IMR-90 (cell line): ENCODE measurements around the gene SCML2. TPM values are rescaled to one million over a fixed set of nuclear protein-coding genes. Genes with fewer than 3 reads are reported as not detected.

Source experiments
- ATAC-seq: fragments of 200-7000 bp; cut with Tn5 transposase; 2 replicates; pipeline ENCODE4 v1.9.1; 2020; ENCODE audit warnings: low read depth, mild to moderate bottlenecking, moderate library complexity
- BruUV-seq: library from RNA; stranded (reverse); fragments of 400-500 nt; replicated peaks from 2 replicates; lab custom pipeline; 2021; lab: Mats Ljungman, UMichigan
- CTCF ChIA-PET: fragments of 300-600 bp; formaldehyde crosslinking; extraction: SDS; loops from one replicate; lab custom pipeline; 2021; ENCODE audit warnings: antibody characterized with exemption; lab: Yijun Ruan, JAX
- POLR2A ChIA-PET: fragments of 300-600 bp; sonication (Branson Sonifier 250); formaldehyde crosslinking; loops from one replicate; lab custom pipeline; 2022; ENCODE audit warnings: antibody characterized with exemption; ENCODE audit not compliant: unreplicated experiment; lab: Charles Lee
- DNase-seq: peaks from one replicate; pipeline ENCODE4 v3.0.0; 2013
- H2AFZ ChIP-seq: replicated peaks from 2 replicates; pipeline ENCODE3; 2013; ENCODE audit warnings: low read length, mild to moderate bottlenecking; ENCODE audit not compliant: poor library complexity
- H2AK5ac ChIP-seq: 2 replicates; pipeline ENCODE4 v1.6.1; 2013; ENCODE audit warnings: low read depth, low read length, inconsistent platforms
- H2AK9ac ChIP-seq: replicated peaks from 2 replicates; pipeline ENCODE3; 2013; ENCODE audit warnings: mild to moderate bottlenecking, low read depth, low read length, moderate library complexity; ENCODE audit not compliant: poor library complexity
- H2BK120ac ChIP-seq: 2 replicates; pipeline ENCODE4 v1.6.1; 2013; ENCODE audit warnings: low read depth, low read length, inconsistent platforms
- H2BK15ac ChIP-seq: 3 replicates; pipeline ENCODE4 v1.6.1; 2013; ENCODE audit warnings: low read depth, low read length, inconsistent platforms
- H2BK20ac ChIP-seq: 2 replicates; pipeline ENCODE4 v1.6.1; 2013; ENCODE audit warnings: low read depth, mild to moderate bottlenecking, inconsistent platforms, low read length, moderate library complexity
- H2BK5ac ChIP-seq: 2 replicates; pipeline ENCODE4 v1.6.1; 2013; ENCODE audit warnings: mild to moderate bottlenecking, low read depth, low read length, inconsistent platforms; ENCODE audit not compliant: poor library complexity, severe bottlenecking
- H3K14ac ChIP-seq: replicated peaks from 2 replicates; pipeline ENCODE4 v1.6.1; 2013; ENCODE audit warnings: low read depth, low read length, inconsistent platforms
- H3K18ac ChIP-seq: 2 replicates; pipeline ENCODE4 v1.6.1; 2013; ENCODE audit warnings: low read depth, low read length, control low read depth
- H3K23ac ChIP-seq: 2 replicates; pipeline ENCODE4 v1.6.1; 2013; ENCODE audit warnings: low read depth, low read length, inconsistent platforms
- H3K27ac ChIP-seq: 2 replicates; pipeline ENCODE4 v1.5.1; 2013; ENCODE audit warnings: mild to moderate bottlenecking, control low read depth, low read length; ENCODE audit not compliant: insufficient read depth
- H3K27me3 ChIP-seq: 2 replicates; pipeline ENCODE4 v1.6.1; 2013; ENCODE audit warnings: low read length; ENCODE audit not compliant: control insufficient read depth, insufficient read depth
- H3K36me3 ChIP-seq: 2 replicates; pipeline ENCODE4 v1.6.1; 2013; ENCODE audit warnings: low read length, mixed read lengths; ENCODE audit not compliant: control insufficient read depth, insufficient read depth
- H3K4ac ChIP-seq: 2 replicates; pipeline ENCODE4 v1.6.1; 2013; ENCODE audit warnings: low read depth, low read length, inconsistent platforms
- H3K4me1 ChIP-seq: 2 replicates; pipeline ENCODE4 v1.6.1; 2013; ENCODE audit warnings: low read length, mixed read lengths; ENCODE audit not compliant: control insufficient read depth, insufficient read depth
- H3K4me2 ChIP-seq: 2 replicates; pipeline ENCODE4 v1.6.1; 2013; ENCODE audit warnings: low read depth, mild to moderate bottlenecking, control low read depth, low read length, moderate library complexity
- H3K4me3 ChIP-seq: 2 replicates; pipeline ENCODE4 v1.5.1; 2013; ENCODE audit warnings: low read depth, mild to moderate bottlenecking, control low read depth, low read length, moderate library complexity; ENCODE audit not compliant: insufficient read depth
- H3K56ac ChIP-seq: 2 replicates; pipeline ENCODE4 v1.6.1; 2013; ENCODE audit warnings: low read length, inconsistent platforms; ENCODE audit not compliant: insufficient read depth; ENCODE audit errors: extremely low read depth
- H3K79me1 ChIP-seq, 2 experiments: 2 replicates each; pipeline ENCODE4 v1.6.1; 2013; ENCODE audit warnings: low read length in 2 of 2, inconsistent platforms in 1 of 2, low read depth in 1 of 2
- H3K9ac ChIP-seq: 2 replicates; pipeline ENCODE4 v1.6.1; 2013; ENCODE audit warnings: low read depth, low read length, control low read depth
- H3K9me1 ChIP-seq: 2 replicates; pipeline ENCODE4 v1.6.1; 2013; ENCODE audit warnings: low read length, inconsistent platforms; ENCODE audit not compliant: insufficient read depth
- H3K9me3 ChIP-seq: 2 replicates; pipeline ENCODE4 v1.6.1; 2013; ENCODE audit warnings: low read length; ENCODE audit not compliant: control insufficient read depth, insufficient read depth
- H4K20me1 ChIP-seq: 2 replicates; pipeline ENCODE4 v1.6.1; 2013; ENCODE audit warnings: low read length, inconsistent platforms; ENCODE audit not compliant: insufficient read depth
- H4K5ac ChIP-seq: 2 replicates; pipeline ENCODE4 v1.6.1; 2013; ENCODE audit warnings: mild to moderate bottlenecking, low read depth, low read length, control low read depth
- H4K8ac ChIP-seq, 2 experiments: 2 replicates each; pipeline ENCODE4 v1.6.1; 2013; ENCODE audit warnings: low read depth in 2 of 2, low read length in 2 of 2, control low read depth in 1 of 2, inconsistent platforms in 1 of 2
- H4K91ac ChIP-seq: 2 replicates; pipeline ENCODE4 v1.6.1; 2013; ENCODE audit warnings: low read depth, low read length, inconsistent platforms; ENCODE audit not compliant: insufficient read depth
- BHLHE40 ChIP-seq: fragments of 150-350 bp; IDR thresholded peaks from 2 replicates; pipeline ENCODE4 v1.6.1; 2016; ENCODE audit warnings: mild to moderate bottlenecking, low read depth, low read length
- CEBPB ChIP-seq: IDR thresholded peaks from 2 replicates; pipeline ENCODE4 v1.6.1; 2012; ENCODE audit warnings: low read depth, low read length, improper control_type of control experiment
- CHD1 ChIP-seq: IDR thresholded peaks from 2 replicates; pipeline ENCODE4 v1.6.1; 2012; ENCODE audit warnings: low read depth, low read length, improper control_type of control experiment
- FOS ChIP-seq: fragments of 150-350 bp; IDR thresholded peaks from 2 replicates; pipeline ENCODE4 v1.6.1; 2016; ENCODE audit warnings: low read depth, low read length
- MAFK ChIP-seq: IDR thresholded peaks from 2 replicates; pipeline ENCODE4 v1.6.1; 2012; ENCODE audit warnings: low read depth, low read length, improper control_type of control experiment
- MAZ ChIP-seq: IDR thresholded peaks from 2 replicates; pipeline ENCODE4 v1.6.1; 2012; ENCODE audit warnings: low read depth, mild to moderate bottlenecking, low read length, improper control_type of control experiment, moderate library complexity, borderline replicate concordance
- MXI1 ChIP-seq: IDR thresholded peaks from 2 replicates; pipeline ENCODE4 v1.6.1; 2012; ENCODE audit warnings: low read depth, mild to moderate bottlenecking, low read length, moderate library complexity, borderline replicate concordance
- NFE2L2 ChIP-seq: fragments of 150-350 bp; IDR thresholded peaks from 2 replicates; pipeline ENCODE4 v1.6.1; 2016; ENCODE audit warnings: low read depth, mild to moderate bottlenecking, low read length
- POLR2A ChIP-seq: IDR thresholded peaks from 2 replicates; pipeline ENCODE4 v1.6.1; 2012; ENCODE audit warnings: mild to moderate bottlenecking, low read depth, low read length
- RAD21 ChIP-seq: IDR thresholded peaks from 2 replicates; pipeline ENCODE4 v1.6.1; 2012; ENCODE audit warnings: low read length, improper control_type of control experiment
- RCOR1 ChIP-seq: IDR thresholded peaks from 2 replicates; pipeline ENCODE4 v1.6.1; 2012; ENCODE audit warnings: mild to moderate bottlenecking, low read length, improper control_type of control experiment; ENCODE audit not compliant: insufficient replicate concordance
- RFX5 ChIP-seq: IDR thresholded peaks from 2 replicates; pipeline ENCODE4 v1.8.0; 2012; ENCODE audit warnings: low read depth, mild to moderate bottlenecking, low read length, moderate library complexity
- SMC3 ChIP-seq: fragments of 150-350 bp; IDR thresholded peaks from 2 replicates; pipeline ENCODE4 v1.6.1; 2016; ENCODE audit warnings: low read depth, mild to moderate bottlenecking, antibody characterized with exemption, low read length, moderate library complexity
- WGBS, 2 experiments: methylation state at CpG; one replicate each; pipeline versions ENCODE4 v1.1.5 to v1.1.7; 2013; ENCODE audit warnings: missing lambda C conversion rate in 2 of 2; ENCODE audit not compliant: insufficient read length in 1 of 2; ENCODE audit errors: extremely low coverage in 2 of 2; 5-methylcytosine and 5-hydroxymethylcytosine counted together
- dilution Hi-C: fragments of 300-500 bp; cut with HindIII; formaldehyde crosslinking; loops from one replicate; pipeline ENCODE4 v1.14.3; 2018; ENCODE audit warnings: low sequenced_read_pairs; ENCODE audit not compliant: unreplicated experiment
- in situ Hi-C: fragments of 300-500 bp; cut with MboI; formaldehyde crosslinking; loops from 3 replicates; pipeline ENCODE4 v1.14.3; 2019; ENCODE audit warnings: low sequenced_read_pairs, inconsistent platforms, mixed read lengths
- intact Hi-C: fragments of 100-400 bp; cut with micrococcal nuclease; formaldehyde crosslinking; loops from 2 replicates; pipeline ENCODE4 v1.10.0; 2022
- polyA plus RNA-seq, 3 experiments: library from polyadenylated mRNA; depleted of rRNA; stranded (reverse); fragments of >200 nt; gene quantifications; 2 replicates each; pipeline ENCODE4 v1.2.3, GENCODE V29; 2012; ENCODE audit warnings: low replicate concordance in 1 of 3
- total RNA-seq: library from RNA; depleted of rRNA; stranded (reverse); fragments of >200 nt; gene quantifications from 2 replicates; pipeline ENCODE4 v1.2.3, GENCODE V29; 2012
- TF ChIP-seq, protein P1 (sequence below): fragments of 150-350 bp; IDR thresholded peaks from 2 replicates; pipeline ENCODE4 v1.6.1; 2016; ENCODE audit warnings: low read depth, mild to moderate bottlenecking, low read length, moderate library complexity, borderline replicate concordance
- TF ChIP-seq, protein P2 (sequence below): fragments of 150-350 bp; IDR thresholded peaks from 2 replicates; pipeline ENCODE4 v1.6.1; 2017; ENCODE audit warnings: mild to moderate bottlenecking, antibody characterized with exemption, low read length, low read depth
- TF ChIP-seq, protein P3 (sequence below): conservative IDR thresholded peaks from 2 replicates; pipeline ENCODE4 v1.5.1; 2012; ENCODE audit warnings: mild to moderate bottlenecking, low read depth, low read length, improper control_type of control experiment

The SCML2 gene
- total and polyA plus RNA-seq, 2 of the 4 experiments (the other 2 are of a cell fraction), result 1.3 to 1.7 TPM

DNA sequence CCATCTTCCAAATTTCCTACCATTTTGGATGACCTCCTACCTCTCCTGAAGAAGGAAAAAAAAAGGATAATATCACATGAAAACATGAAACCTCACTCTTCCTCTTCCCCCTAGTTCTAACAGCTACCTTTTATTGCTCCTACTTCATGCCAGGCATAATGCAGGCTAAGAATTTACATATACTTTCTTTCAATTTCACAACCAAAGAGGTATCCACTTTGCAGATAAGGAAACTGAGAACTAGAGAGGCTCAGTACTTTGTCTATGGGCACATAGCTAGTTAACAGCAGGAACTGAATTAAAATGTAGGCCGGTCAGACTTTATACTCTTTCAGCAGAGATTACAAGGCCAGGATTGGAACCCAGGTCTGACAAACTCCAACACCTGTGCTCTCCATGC is 99.4 kb downstream of the SCML2 start:
- no peak overlapping the region for H2AFZ ChIP-seq
- no CpG with 5 or more reads among the region's 1 CpG for WGBS, 2 experiments

More for the DNA sequence above, 99.4 kb downstream of the SCML2 start:
- Histone ChIP-seq H3K4ac (no peak overlapping the region), H3K4me2 (no peak overlapping the region), H3K27ac (no peak overlapping the region), H2AK5ac (no peak overlapping the region), H3K79me1 (no peaks in the 10 kb centered on the region), H3K4me1 (no peaks in the 10 kb centered on the region), H3K4me3 (no peak overlapping the region), H4K5ac (no peak overlapping the region), H3K23ac (no peak overlapping the region), H2BK20ac (no peak overlapping the region), H3K14ac (no peak overlapping the region), H2BK5ac (no peak overlapping the region), H3K36me3 (no peaks in the 10 kb centered on the region), H3K56ac (no peak overlapping the region), H3K9me3 (no peaks in the 10 kb centered on the region), H2BK120ac (no peak overlapping the region), H3K9ac (no peak overlapping the region), H4K91ac (no peak overlapping the region), H3K9me1 (no peaks in the 10 kb centered on the region), H2AK9ac (no peak overlapping the region), H4K20me1 (no peaks in the 10 kb centered on the region), H3K18ac (no peak overlapping the region), H3K27me3 (no peaks in the 10 kb centered on the region), H4K8ac (no peak overlapping the region), H2BK15ac (no peak overlapping the region)
- ChIA-PET POLR2A (no interaction called here), CTCF (no interaction called here)
- no TSS peak for BruUV-seq
- DNase-seq, result no peak
- in situ Hi-C loops, result no loop called here
- TF ChIP-seq RCOR1 (no peak), CEBPB (no peak), FOS (no peak), MAFK (no peak), MXI1 (no peak), CHD1 (no peak), BHLHE40 (no peak), SMC3 (no peak), NFE2L2 (no peak), RFX5 (no peak), POLR2A (no peak), MAZ (no peak), RAD21 (no peak)
- TF ChIP-seq, protein P1, sequence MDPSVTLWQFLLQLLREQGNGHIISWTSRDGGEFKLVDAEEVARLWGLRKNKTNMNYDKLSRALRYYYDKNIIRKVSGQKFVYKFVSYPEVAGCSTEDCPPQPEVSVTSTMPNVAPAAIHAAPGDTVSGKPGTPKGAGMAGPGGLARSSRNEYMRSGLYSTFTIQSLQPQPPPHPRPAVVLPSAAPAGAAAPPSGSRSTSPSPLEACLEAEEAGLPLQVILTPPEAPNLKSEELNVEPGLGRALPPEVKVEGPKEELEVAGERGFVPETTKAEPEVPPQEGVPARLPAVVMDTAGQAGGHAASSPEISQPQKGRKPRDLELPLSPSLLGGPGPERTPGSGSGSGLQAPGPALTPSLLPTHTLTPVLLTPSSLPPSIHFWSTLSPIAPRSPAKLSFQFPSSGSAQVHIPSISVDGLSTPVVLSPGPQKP, result no peak
- TF ChIP-seq, protein P2, sequence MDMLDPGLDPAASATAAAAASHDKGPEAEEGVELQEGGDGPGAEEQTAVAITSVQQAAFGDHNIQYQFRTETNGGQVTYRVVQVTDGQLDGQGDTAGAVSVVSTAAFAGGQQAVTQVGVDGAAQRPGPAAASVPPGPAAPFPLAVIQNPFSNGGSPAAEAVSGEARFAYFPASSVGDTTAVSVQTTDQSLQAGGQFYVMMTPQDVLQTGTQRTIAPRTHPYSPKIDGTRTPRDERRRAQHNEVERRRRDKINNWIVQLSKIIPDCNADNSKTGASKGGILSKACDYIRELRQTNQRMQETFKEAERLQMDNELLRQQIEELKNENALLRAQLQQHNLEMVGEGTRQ, result no peak
- TF ChIP-seq, protein P3, sequence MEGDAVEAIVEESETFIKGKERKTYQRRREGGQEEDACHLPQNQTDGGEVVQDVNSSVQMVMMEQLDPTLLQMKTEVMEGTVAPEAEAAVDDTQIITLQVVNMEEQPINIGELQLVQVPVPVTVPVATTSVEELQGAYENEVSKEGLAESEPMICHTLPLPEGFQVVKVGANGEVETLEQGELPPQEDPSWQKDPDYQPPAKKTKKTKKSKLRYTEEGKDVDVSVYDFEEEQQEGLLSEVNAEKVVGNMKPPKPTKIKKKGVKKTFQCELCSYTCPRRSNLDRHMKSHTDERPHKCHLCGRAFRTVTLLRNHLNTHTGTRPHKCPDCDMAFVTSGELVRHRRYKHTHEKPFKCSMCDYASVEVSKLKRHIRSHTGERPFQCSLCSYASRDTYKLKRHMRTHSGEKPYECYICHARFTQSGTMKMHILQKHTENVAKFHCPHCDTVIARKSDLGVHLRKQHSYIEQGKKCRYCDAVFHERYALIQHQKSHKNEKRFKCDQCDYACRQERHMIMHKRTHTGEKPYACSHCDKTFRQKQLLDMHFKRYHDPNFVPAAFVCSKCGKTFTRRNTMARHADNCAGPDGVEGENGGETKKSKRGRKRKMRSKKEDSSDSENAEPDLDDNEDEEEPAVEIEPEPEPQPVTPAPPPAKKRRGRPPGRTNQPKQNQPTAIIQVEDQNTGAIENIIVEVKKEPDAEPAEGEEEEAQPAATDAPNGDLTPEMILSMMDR, result no peak
- intact Hi-C loops, result no loop called here
- no peak for ATAC-seq
- dilution Hi-C loops, result no loop called here
